ENCODE measurements around the gene RSL24D1. TPM values are rescaled to one million over a fixed set of nuclear protein-coding genes. Genes with fewer than 3 reads are reported as not detected.

The RSL24D1 gene
- total and polyA plus RNA-seq, 2 of the 4 experiments (the other 2 are of a cell fraction), result 36.5 to 36.7 TPM

- TF ChIP-seq BHLHE40 (IDR thresholded peaks at IDR 0.05; ENCODE audit: low read depth, low read length), result no peak
- no peak for TF ChIP-seq MAZ (IDR thresholded peaks at IDR 0.05; ENCODE audit: borderline replicate concordance, low read depth, low read length)
- TF ChIP-seq MAFK (IDR thresholded peaks at IDR 0.05; ENCODE audit: low read depth, low read length), result no peak
- no peak for TF ChIP-seq RAD21 (IDR thresholded peaks at IDR 0.05; ENCODE audit: low read length)
- no peak for TF ChIP-seq CHD1 (IDR thresholded peaks at IDR 0.05; ENCODE audit: low read depth, low read length)
- no peak for TF ChIP-seq FOS (IDR thresholded peaks at IDR 0.05; ENCODE audit: low read depth, low read length)
- no peak for TF ChIP-seq MXI1 (IDR thresholded peaks at IDR 0.05; ENCODE audit: borderline replicate concordance, low read depth, low read length)
- no peak for TF ChIP-seq RFX5 (IDR thresholded peaks at IDR 0.05; ENCODE audit: low read depth, low read length)
- no peak for TF ChIP-seq CTCF (conservative IDR thresholded peaks at IDR 0.05; ENCODE audit: low read depth, low read length)
- no peak for TF ChIP-seq SMC3 (IDR thresholded peaks at IDR 0.05; ENCODE audit: low read depth, low read length)
- TF ChIP-seq POLR2A (IDR thresholded peaks at IDR 0.05; ENCODE audit: low read depth, low read length), result no peak
- no peak for TF ChIP-seq NFE2L2 (IDR thresholded peaks at IDR 0.05; ENCODE audit: low read depth, low read length)
- no peak for TF ChIP-seq ELK1 (IDR thresholded peaks at IDR 0.05; ENCODE audit: borderline replicate concordance, low read depth, low read length)
- TF ChIP-seq CEBPB (IDR thresholded peaks at IDR 0.05; ENCODE audit: low read depth, low read length), result no peak
- TF ChIP-seq RCOR1 (IDR thresholded peaks at IDR 0.05; ENCODE audit: insufficient replicate concordance, low read length), result no peak
- TF ChIP-seq USF2 (IDR thresholded peaks at IDR 0.05; ENCODE audit: low read depth, low read length), result no peak
- WGBS, 2 experiments (ENCODE audit: extremely low coverage in 2 of 2, insufficient read length in 1 of 2), result no CpG with 5 or more reads among the region's 1 CpG
- in situ Hi-C loops (cut with MboI; ENCODE audit: low sequenced_read_pairs), result no loop called here
- Histone ChIP-seq H2AK5ac (ENCODE audit: low read depth, low read length) (no peak overlapping the region), H4K5ac (ENCODE audit: low read depth, low read length) (no peak overlapping the region), H3K4me1 (ENCODE audit: control insufficient read depth, insufficient read depth, low read length) (no peaks in the 10 kb centered on the region), H3K4me3 (ENCODE audit: insufficient read depth, low read depth, low read length) (no peak overlapping the region), H3K9ac (ENCODE audit: low read depth, low read length) (no peak overlapping the region), H3K9me1 (ENCODE audit: insufficient read depth, low read length) (peaks cover 3% of the 10 kb centered on the region; the same call in 1 of the 2 replicates), H3K27me3 (ENCODE audit: control insufficient read depth, insufficient read depth, low read length) (no peaks in the 10 kb centered on the region), H3K14ac (replicated peaks; ENCODE audit: low read depth, low read length) (no peak overlapping the region), H3K23ac (ENCODE audit: low read depth, low read length) (no peak overlapping the region), H3K18ac (ENCODE audit: low read depth, low read length) (no peak overlapping the region), H2BK120ac (ENCODE audit: low read depth, low read length) (no peak overlapping the region), H3K4me2 (ENCODE audit: low read depth, low read length) (no peak overlapping the region), H3K27ac (ENCODE audit: insufficient read depth, low read length) (no peak overlapping the region), H4K20me1 (ENCODE audit: insufficient read depth, low read length) (no peaks in the 10 kb centered on the region), H3K36me3 (ENCODE audit: control insufficient read depth, insufficient read depth, low read length) (0 out of 2 replicates have a peak, but pooled peaks cover 3% of the 10 kb centered on the region), H3K79me1 (ENCODE audit: low read depth in 1 of 2, low read length in 2 of 2) (no peaks in the 10 kb centered on the region), H2BK5ac (ENCODE audit: low read depth, low read length, poor library complexity, severe bottlenecking) (no peak overlapping the region), H3K56ac (ENCODE audit: extremely low read depth, insufficient read depth, low read length) (no peak overlapping the region), H3K4ac (ENCODE audit: low read depth, low read length) (no peak overlapping the region), H2BK15ac (ENCODE audit: low read depth, low read length) (no peak overlapping the region), H2BK20ac (ENCODE audit: low read depth, low read length) (no peak overlapping the region), H4K91ac (ENCODE audit: insufficient read depth, low read depth, low read length) (no peak overlapping the region), H2AK9ac (replicated peaks; ENCODE audit: low read depth, low read length, poor library complexity) (no peak overlapping the region), H2AFZ (replicated peaks; ENCODE audit: low read length, poor library complexity) (no peak overlapping the region), H3K9me3 (ENCODE audit: control insufficient read depth, insufficient read depth, low read length) (no peaks in the 10 kb centered on the region), H4K8ac (ENCODE audit: low read depth in 2 of 2, low read length in 2 of 2) (no peak overlapping the region)
- intact Hi-C loops (cut with micrococcal nuclease), result no loop called here
- ChIA-PET CTCF (interaction anchor here (1.4 kb wide), 1 partner anchor 10 kb away, joined by 3 read pairs; no protein-coding TSS in a partner anchor), POLR2A (ENCODE audit: unreplicated experiment) (no interaction called here)
- DNase-seq (no peak), ATAC-seq (ENCODE audit: low read depth) (no peak)
- dilution Hi-C loops (cut with HindIII; ENCODE audit: low sequenced_read_pairs, unreplicated experiment), result no loop called here
- no TSS peak for BruUV-seq (replicated peaks)
Measured at GRCh38 chr15:55231455-55231854, 34.7 kb upstream of the RSL24D1 start.

Data from IMR-90 (cell line).